Left lung (tissue), 10 donors: ENCODE measurements around the gene SUMO3. TPM values are rescaled to one million over a fixed set of nuclear protein-coding genes. Genes with fewer than 3 reads are reported as not detected.

Source experiments
- ATAC-seq: fragments of 200-7000 bp; cut with Tn5 transposase; one replicate; pipeline ENCODE4 v1.9.1; 2020; ENCODE audit warnings: moderate library complexity
- DNase-seq, 4 donors: peaks; one replicate each; pipeline ENCODE4 v3.0.0-alpha.2; 2013 to 2020
- H3K27ac ChIP-seq, 2 donors: fragments of 200-600 bp; sonication (generic) in 1 of 2; one replicate each; pipeline versions ENCODE4 v1.5.0 to v1.8.0; 2020 to 2021
- H3K27me3 ChIP-seq, 2 donors: fragments of 200-600 bp; sonication (generic) in 1 of 2; one replicate each; pipeline versions ENCODE4 v1.5.0 to v1.8.0; 2020 to 2021
- H3K36me3 ChIP-seq, 2 donors: fragments of 200-600 bp; sonication (generic) in 1 of 2; one replicate each; pipeline versions ENCODE4 v1.5.0 to v1.8.0; 2020 to 2021
- H3K4me1 ChIP-seq, 2 donors: fragments of 200-600 bp; one replicate each; pipeline ENCODE4 v1.8.0; 2021
- H3K4me3 ChIP-seq, 2 donors: fragments of 200-600 bp; sonication (generic) in 1 of 2; one replicate each; pipeline versions ENCODE4 v1.5.0 to v1.8.0; 2020 to 2021; ENCODE audit warnings: mild to moderate bottlenecking in 1 of 2
- H3K9me3 ChIP-seq, 2 donors: fragments of 200-600 bp; sonication (generic) in 1 of 2; one replicate each; pipeline versions ENCODE4 v1.5.0 to v1.8.0; 2020 to 2021
- CTCF ChIP-seq, 2 donors: fragments of 200-600 bp; sonication (generic) in 1 of 2; IDR thresholded peaks; one replicate each; pipeline versions ENCODE4 v1.5.0 to v1.8.0; 2021; ENCODE audit warnings: antibody characterized with exemption in 2 of 2
- intact Hi-C, 2 donors: fragments of 100-400 bp; cut with DNase I; formaldehyde crosslinking; loops; one replicate each; pipeline versions ENCODE4 v1.11.2 to v1.14.2; 2022
- polyA plus RNA-seq, 6 donors: library from polyadenylated mRNA; unstranded; fragments of 120-200 nt; gene quantifications; one replicate each; pipeline ENCODE4 v1.2.1, GENCODE V29; 2013; ENCODE audit not compliant: insufficient read length in 6 of 6
- total RNA-seq, 2 donors: library from RNA; stranded (reverse); fragmentation: NEBNext Ultra II Directional; extraction: Animal tissue kit (Norgen Biotek cat#: 25700); gene quantifications; one replicate each; pipeline ENCODE4 v1.2.1, GENCODE V29; 2021
- donor health status: DM: no; HTN: yes; CAD: no.
- donor health status: DM: no; HTN: no; CAD: no.

The SUMO3 gene
- total and polyA plus RNA-seq, 8 donors: 92.4 to 136 (median 118) TPM

GRCh38 chr21:44813149-44813548, 4.7 kb downstream of the SUMO3 start:
- Histone ChIP-seq H3K4me3 (no peak overlapping the region), H3K4me1 (peaks cover 0 to 34% of the 10 kb centered on the region in 2 donors), H3K9me3 (no peaks in the 10 kb centered on the region), H3K36me3 (peaks cover 0 to 50% of the 10 kb centered on the region in 2 donors), H3K27ac (no peak overlapping the region), H3K27me3 (no peaks in the 10 kb centered on the region)
- intact Hi-C loops: no loop called here
- DNase-seq (no peak), ATAC-seq (no peak)
- no peak for TF ChIP-seq CTCF (IDR thresholded peaks at IDR 0.05)

GRCh38 chr21:44812640-44813039, 5.2 kb downstream of the SUMO3 start:
- DNase-seq (no peak), ATAC-seq (no peak)
- TF ChIP-seq CTCF (IDR thresholded peaks at IDR 0.05): no peak
- Histone ChIP-seq H3K36me3 (peaks cover 0 to 55% of the 10 kb centered on the region in 2 donors), H3K4me3 (no peak overlapping the region), H3K9me3 (no peaks in the 10 kb centered on the region), H3K27ac (no peak overlapping the region), H3K27me3 (no peaks in the 10 kb centered on the region), H3K4me1 (peaks cover 0 to 34% of the 10 kb centered on the region in 2 donors)
- intact Hi-C loops: no loop called here

- H3K36me3 ChIP-seq: peaks cover 0 to 73% of the 10 kb centered on the region in 2 donors
- no peaks in the 10 kb centered on the region for H3K27me3 ChIP-seq
- intact Hi-C loops: no loop called here
- no peak for ATAC-seq
- no peak for TF ChIP-seq CTCF (IDR thresholded peaks at IDR 0.05)
- peaks cover 0 to 16% of the 10 kb centered on the region in 2 donors for H3K4me1 ChIP-seq
- H3K4me3 ChIP-seq: no peak overlapping the region
- no peaks in the 10 kb centered on the region for H3K9me3 ChIP-seq
- no peak for DNase-seq
- no peak overlapping the region for H3K27ac ChIP-seq
Observed at GRCh38 chr21:44810779-44811178, 7.1 kb downstream of the SUMO3 start.

- DNase-seq: no peak
- no peaks in the 10 kb centered on the region for H3K9me3 ChIP-seq
- peaks cover 2 to 18% of the 10 kb centered on the region in 2 donors for H3K4me1 ChIP-seq
- H3K4me3 ChIP-seq: no peak overlapping the region
- H3K27ac ChIP-seq: no peak overlapping the region
- peaks cover 0 to 70% of the 10 kb centered on the region in 2 donors for H3K36me3 ChIP-seq
- no peak for TF ChIP-seq CTCF (IDR thresholded peaks at IDR 0.05)
- intact Hi-C loops: no loop called here
- no peaks in the 10 kb centered on the region for H3K27me3 ChIP-seq
- ATAC-seq: no peak
Observed at GRCh38 chr21:44805859-44806258, 12.0 kb downstream of the SUMO3 start.

- no peak overlapping the region for H3K4me3 ChIP-seq
- ATAC-seq (no peak), DNase-seq (no peak)
- H3K27me3 ChIP-seq: no peaks in the 10 kb centered on the region
- no peak for TF ChIP-seq CTCF (IDR thresholded peaks at IDR 0.05)
- intact Hi-C loops: no loop called here
- no peak overlapping the region for H3K27ac ChIP-seq
- H3K4me1 ChIP-seq: peaks cover 9 to 24% of the 10 kb centered on the region in 2 donors
- H3K36me3 ChIP-seq: peaks cover 0 to 65% of the 10 kb centered on the region in 2 donors
- no peaks in the 10 kb centered on the region for H3K9me3 ChIP-seq
Observed at GRCh38 chr21:44805226-44805625, 12.6 kb downstream of the SUMO3 start.
